ENCODE data around the gene SACS.

The SACS gene

GRCh38 chr13:23399347-23399746 is 34.2 kb downstream of the SACS start:
- no peaks in the 10 kb centered on the region for H3K4me1 ChIP-seq (ENCODE audit: control insufficient read depth, low read length)
- H3K36me3 ChIP-seq (ENCODE audit: control insufficient read depth, low read length) = no peaks in the 10 kb centered on the region
- H3K27ac ChIP-seq (ENCODE audit: low read depth, low read length) = no peak overlapping the region
- no peaks in the 10 kb centered on the region for H3K9me2 ChIP-seq (replicated peaks; ENCODE audit: control insufficient read depth, low read length)
- no peaks in the 10 kb centered on the region; the same call in 1 of the 2 replicates for H3K27me3 ChIP-seq (ENCODE audit: control insufficient read depth, low read length)
- H3F3A ChIP-seq (ENCODE audit: control insufficient read depth, insufficient read depth) = no peaks in the 10 kb centered on the region
- H3K9me3 ChIP-seq (ENCODE audit: control insufficient read depth, insufficient read depth, low read length) = no peaks in the 10 kb centered on the region
- TF ChIP-seq, protein P1, sequence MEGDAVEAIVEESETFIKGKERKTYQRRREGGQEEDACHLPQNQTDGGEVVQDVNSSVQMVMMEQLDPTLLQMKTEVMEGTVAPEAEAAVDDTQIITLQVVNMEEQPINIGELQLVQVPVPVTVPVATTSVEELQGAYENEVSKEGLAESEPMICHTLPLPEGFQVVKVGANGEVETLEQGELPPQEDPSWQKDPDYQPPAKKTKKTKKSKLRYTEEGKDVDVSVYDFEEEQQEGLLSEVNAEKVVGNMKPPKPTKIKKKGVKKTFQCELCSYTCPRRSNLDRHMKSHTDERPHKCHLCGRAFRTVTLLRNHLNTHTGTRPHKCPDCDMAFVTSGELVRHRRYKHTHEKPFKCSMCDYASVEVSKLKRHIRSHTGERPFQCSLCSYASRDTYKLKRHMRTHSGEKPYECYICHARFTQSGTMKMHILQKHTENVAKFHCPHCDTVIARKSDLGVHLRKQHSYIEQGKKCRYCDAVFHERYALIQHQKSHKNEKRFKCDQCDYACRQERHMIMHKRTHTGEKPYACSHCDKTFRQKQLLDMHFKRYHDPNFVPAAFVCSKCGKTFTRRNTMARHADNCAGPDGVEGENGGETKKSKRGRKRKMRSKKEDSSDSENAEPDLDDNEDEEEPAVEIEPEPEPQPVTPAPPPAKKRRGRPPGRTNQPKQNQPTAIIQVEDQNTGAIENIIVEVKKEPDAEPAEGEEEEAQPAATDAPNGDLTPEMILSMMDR (IDR thresholded peaks at IDR 0.05; ENCODE audit: low read depth, low read length, poor library complexity, severe bottlenecking) = no peak
- no peak for TF ChIP-seq EZH2phosphoT487 (IDR thresholded peaks at IDR 0.05; ENCODE audit: borderline replicate concordance, low read length)
- H3K4me3 ChIP-seq (ENCODE audit: low read length) = no peak overlapping the region
- no peaks in the 10 kb centered on the region for H4K20me1 ChIP-seq (ENCODE audit: control insufficient read depth, insufficient read depth, low read depth, low read length)
- no peaks in the 10 kb centered on the region for H3K79me2 ChIP-seq (ENCODE audit: control insufficient read depth, low read length)
- H3K4me2 ChIP-seq (ENCODE audit: low read length) = no peak overlapping the region

DNA sequence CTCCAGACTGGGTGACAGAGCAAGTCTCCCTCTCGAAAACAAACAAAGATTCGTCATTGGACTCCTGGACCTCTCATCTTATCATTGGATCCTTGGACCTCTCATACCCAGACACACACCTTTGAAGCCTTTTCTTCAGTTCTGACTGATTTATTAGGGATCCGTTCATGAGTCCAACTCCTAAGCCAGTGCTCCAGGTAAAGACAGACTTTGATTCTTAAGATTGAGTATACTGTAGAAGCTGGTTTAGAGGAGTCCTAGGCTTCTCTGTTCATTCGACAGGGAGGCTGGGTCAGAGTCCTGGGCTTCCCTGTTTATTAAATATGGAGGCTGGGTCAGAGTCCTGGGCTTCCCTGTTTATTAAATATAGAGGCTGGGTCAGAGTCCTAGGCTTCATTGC is 38.7 kb downstream of the SACS start:
- no peaks in the 10 kb centered on the region for H3K9me3 ChIP-seq (ENCODE audit: control insufficient read depth, insufficient read depth, low read length)

DNA sequence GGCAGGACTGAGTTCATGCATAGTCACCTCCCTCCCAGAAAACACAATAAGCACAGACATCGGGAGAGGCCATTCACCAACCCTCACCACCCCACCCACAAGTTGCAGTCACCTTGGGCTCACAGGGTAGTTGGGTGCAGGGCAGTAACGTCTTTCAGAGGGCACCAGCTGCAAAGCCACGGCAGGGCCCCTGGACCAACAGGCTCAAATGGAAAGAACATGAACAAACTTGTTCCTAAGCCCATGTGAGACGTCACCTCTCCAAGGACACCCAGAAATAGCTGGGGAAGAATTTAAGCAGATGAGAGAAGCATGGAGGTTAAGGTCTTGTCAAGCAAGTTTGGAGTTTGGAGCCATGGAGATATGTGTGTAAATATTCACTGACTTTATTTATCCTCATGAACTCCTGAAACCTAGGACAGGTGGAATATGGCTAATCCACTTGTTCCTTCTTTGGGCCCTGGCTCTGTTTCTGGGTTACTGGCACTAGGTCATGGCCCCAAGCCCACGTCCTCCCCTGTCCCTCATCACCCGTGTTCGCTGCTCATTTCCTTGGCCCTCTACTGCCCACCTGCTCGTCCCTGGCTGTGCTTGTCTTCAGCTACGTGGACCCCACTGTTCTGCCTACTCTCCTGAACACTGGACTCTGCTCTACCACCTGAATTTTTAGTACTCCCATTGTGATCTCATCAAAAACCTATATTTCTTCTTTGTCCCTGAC is 40.4 kb downstream of the SACS start:
- no peaks in the 10 kb centered on the region for H3K79me2 ChIP-seq (ENCODE audit: control insufficient read depth, low read length)
- TF ChIP-seq EZH2phosphoT487 (IDR thresholded peaks at IDR 0.05; ENCODE audit: borderline replicate concordance, low read length) = no peak
- TF ChIP-seq, protein P1 (IDR thresholded peaks at IDR 0.05; ENCODE audit: low read depth, low read length, poor library complexity, severe bottlenecking) = no peak
- H3K36me3 ChIP-seq (ENCODE audit: control insufficient read depth, low read length) = no peaks in the 10 kb centered on the region
- no peak overlapping the region for H3K4me3 ChIP-seq (ENCODE audit: low read length)
- H3K4me2 ChIP-seq (ENCODE audit: low read length) = no peak overlapping the region
- H3K9me2 ChIP-seq (replicated peaks; ENCODE audit: control insufficient read depth, low read length) = no peaks in the 10 kb centered on the region
- no peak overlapping the region for H3K27ac ChIP-seq (ENCODE audit: low read depth, low read length)
- peaks cover 8% of the 10 kb centered on the region for H3K27me3 ChIP-seq (ENCODE audit: control insufficient read depth, low read length)
- H3F3A ChIP-seq (ENCODE audit: control insufficient read depth, insufficient read depth) = no peaks in the 10 kb centered on the region
- no peaks in the 10 kb centered on the region for H4K20me1 ChIP-seq (ENCODE audit: control insufficient read depth, insufficient read depth, low read depth, low read length)
- H3K4me1 ChIP-seq (ENCODE audit: control insufficient read depth, low read length) = no peaks in the 10 kb centered on the region
- H3K9me3 ChIP-seq (ENCODE audit: control insufficient read depth, insufficient read depth, low read length) = no peaks in the 10 kb centered on the region

More for the DNA sequence above, 38.7 kb downstream of the SACS start:
- H3K36me3 ChIP-seq (ENCODE audit: control insufficient read depth, low read length) = no peaks in the 10 kb centered on the region
- H3K79me2 ChIP-seq (ENCODE audit: control insufficient read depth, low read length) = no peaks in the 10 kb centered on the region
- H3K4me1 ChIP-seq (ENCODE audit: control insufficient read depth, low read length) = no peaks in the 10 kb centered on the region
- H3K4me3 ChIP-seq (ENCODE audit: low read length) = no peak overlapping the region
- no peaks in the 10 kb centered on the region for H4K20me1 ChIP-seq (ENCODE audit: control insufficient read depth, insufficient read depth, low read depth, low read length)
- peaks cover 4% of the 10 kb centered on the region for H3K27me3 ChIP-seq (ENCODE audit: control insufficient read depth, low read length)
- TF ChIP-seq, protein P1 (IDR thresholded peaks at IDR 0.05; ENCODE audit: low read depth, low read length, poor library complexity, severe bottlenecking) = no peak
- no peak for TF ChIP-seq EZH2phosphoT487 (IDR thresholded peaks at IDR 0.05; ENCODE audit: borderline replicate concordance, low read length)
- H3K4me2 ChIP-seq (ENCODE audit: low read length) = no peak overlapping the region
- no peaks in the 10 kb centered on the region for H3F3A ChIP-seq (ENCODE audit: control insufficient read depth, insufficient read depth)
- H3K9me2 ChIP-seq (replicated peaks; ENCODE audit: control insufficient read depth, low read length) = no peaks in the 10 kb centered on the region
- no peak overlapping the region for H3K27ac ChIP-seq (ENCODE audit: low read depth, low read length)
